Measurements from ENCODE around the gene OVOL3. TPM values are rescaled to one million over a fixed set of nuclear protein-coding genes. Genes with fewer than 3 reads are reported as not detected.

Gene OVOL3
- total and polyA plus RNA-seq, 2 experiments from 2014 or later, result not detected

- peak; percentile 60 for DNase-seq
- 13% methylated on average over 47 to 48 of the region's 48 CpGs for WGBS, 2 experiments (ENCODE audit: low coverage in 1 of 2, low lambda C conversion rate in 2 of 2, missing lambda C conversion rate in 2 of 2)
- Histone ChIP-seq H3F3A (ENCODE audit: insufficient read depth) (no peaks in the 10 kb centered on the region), H3K36me3 (ENCODE audit: low read depth) (peaks cover 5% of the 10 kb centered on the region; the same call in 1 of the 2 replicates), H3K9me2 (ENCODE audit: insufficient read depth) (no peaks in the 10 kb centered on the region), H3K4me3 (peak overlapping the region; percentile 84), H3K27me3 (replicated peaks; ENCODE audit: insufficient read depth) (no peaks in the 10 kb centered on the region), H3K4me1 (ENCODE audit: insufficient read depth) (peaks cover 7% of the 10 kb centered on the region; the same call in 1 of the 2 replicates), H3K9ac (peak overlapping the region; percentile 85), H3K4me2 (ENCODE audit: unreplicated experiment) (peak overlapping the region; percentile 91), H2AFZ (peak overlapping the region; percentile 90), H4K20me1 (ENCODE audit: insufficient read depth) (no peaks in the 10 kb centered on the region), H3K9me3 (ENCODE audit: low read depth) (no peaks in the 10 kb centered on the region), H3K79me2 (ENCODE audit: insufficient read depth) (peaks cover 46% of the 10 kb centered on the region), H3K27ac (peak overlapping the region; percentile 66)
- in situ Hi-C loops (cut with MboI), result no loop called here
- no peak for TF ChIP-seq EZH2phosphoT487 (IDR thresholded peaks at IDR 0.05; ENCODE audit: insufficient read depth, low read depth)
- no peak for TF ChIP-seq EZH2 (IDR thresholded peaks at IDR 0.05; ENCODE audit: insufficient read depth, poor library complexity, severe bottlenecking)
Observed at GRCh38 chr19:36113894-36114720, 3.2 kb downstream of the OVOL3 start.

DNA sequence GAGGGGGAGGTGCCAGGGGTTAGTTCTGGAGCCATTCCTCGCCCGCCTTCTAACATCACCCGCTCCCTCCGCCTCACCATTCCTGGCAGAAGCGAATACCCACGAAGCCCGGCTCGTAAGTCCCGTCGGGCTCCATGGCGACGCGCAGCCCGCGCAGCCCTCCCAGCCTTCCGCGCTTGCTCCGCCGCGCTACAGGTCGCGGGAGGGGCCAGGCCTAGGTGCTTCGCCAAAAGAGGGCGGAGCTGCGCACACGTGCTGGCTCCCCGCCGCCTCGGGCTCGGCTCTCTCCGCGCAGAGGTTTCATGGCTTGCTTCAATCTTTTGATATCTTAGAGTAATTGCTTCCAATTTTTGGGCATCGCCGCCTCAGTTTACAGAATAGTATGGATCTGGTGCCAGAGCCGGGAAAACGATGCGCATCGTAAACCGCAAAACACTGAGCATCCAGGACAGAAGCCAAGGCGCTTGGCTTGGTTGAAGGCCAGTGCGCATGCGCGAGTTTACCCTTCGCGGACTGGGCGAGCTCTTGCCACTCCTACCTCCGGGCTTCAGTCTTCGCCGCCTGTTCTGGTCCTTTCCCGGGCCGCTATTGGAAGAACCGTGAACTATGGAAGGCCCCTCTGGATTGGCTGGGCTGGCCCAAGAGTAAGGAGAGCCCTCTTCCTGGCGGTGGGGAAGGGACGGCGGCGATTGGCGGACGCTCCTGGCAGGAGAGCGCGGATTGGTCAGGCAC lies 3.9 kb downstream of the OVOL3 start, which contains the start of gene POLR2I:
Gene POLR2I, minus strand, starts transcription at position 155 of the 732 bp plus-strand sequence. Its CDS starts 19 bp downstream, at position 136.
- Histone ChIP-seq H3K79me2 (ENCODE audit: insufficient read depth) (peaks cover 51% of the 10 kb centered on the region), H2AFZ (peak within 1 kb of the TSS; percentile 90), H3F3A (ENCODE audit: insufficient read depth) (no peaks in the 10 kb centered on the region), H3K9ac (peak within 1 kb of the TSS; percentile 85), H3K4me1 (ENCODE audit: insufficient read depth) (peaks cover 7% of the 10 kb centered on the region; the same call in 1 of the 2 replicates), H4K20me1 (ENCODE audit: insufficient read depth) (no peaks in the 10 kb centered on the region), H3K27ac (peak within 1 kb of the TSS; percentile 66), H3K36me3 (ENCODE audit: low read depth) (peaks cover 8% of the 10 kb centered on the region; the same call in 1 of the 2 replicates), H3K4me3 (peak within 1 kb of the TSS; percentile 84), H3K9me3 (ENCODE audit: low read depth) (no peaks in the 10 kb centered on the region), H3K27me3 (replicated peaks; ENCODE audit: insufficient read depth) (no peaks in the 10 kb centered on the region), H3K4me2 (ENCODE audit: unreplicated experiment) (peak within 1 kb of the TSS; percentile 95), H3K9me2 (ENCODE audit: insufficient read depth) (no peaks in the 10 kb centered on the region)
- TF ChIP-seq EZH2 (IDR thresholded peaks at IDR 0.05; ENCODE audit: insufficient read depth, poor library complexity, severe bottlenecking) (no peak), EZH2phosphoT487 (IDR thresholded peaks at IDR 0.05; ENCODE audit: insufficient read depth, low read depth) (no peak)
- in situ Hi-C loops (cut with MboI), result no loop called here
- WGBS, 2 experiments (ENCODE audit: low coverage in 1 of 2, low lambda C conversion rate in 2 of 2, missing lambda C conversion rate in 2 of 2), result 1 to 2% methylated on average over 56 of the region's 60 CpGs
- peak; percentile 100 for DNase-seq

GRCh38 chr19:36115453-36116343 lies 4.8 kb downstream of the OVOL3 start, which contains the start of gene TBCB:
TBCB (plus strand) TSS chr19:36115468; CDS start chr19:36115561, 93 bp downstream.
- peak; percentile 61 for DNase-seq
- in situ Hi-C loops (cut with MboI), result no loop called here

More at GRCh38 chr19:36115453-36116343, 4.8 kb downstream of the OVOL3 start, which contains the start of gene TBCB:
- Histone ChIP-seq H3K36me3 (ENCODE audit: low read depth) (peaks cover 8% of the 10 kb centered on the region; the same call in 1 of the 2 replicates), H3K9me3 (ENCODE audit: low read depth) (no peaks in the 10 kb centered on the region), H3K4me1 (ENCODE audit: insufficient read depth) (peaks cover 7% of the 10 kb centered on the region; the same call in 1 of the 2 replicates), H3K27me3 (replicated peaks; ENCODE audit: insufficient read depth) (no peaks in the 10 kb centered on the region), H3K4me3 (peak within 1 kb of the TSS; percentile 84), H3K79me2 (ENCODE audit: insufficient read depth) (peaks cover 51% of the 10 kb centered on the region), H3K9ac (peak within 1 kb of the TSS; percentile 85), H4K20me1 (ENCODE audit: insufficient read depth) (no peaks in the 10 kb centered on the region), H2AFZ (peak within 1 kb of the TSS; percentile 90), H3K9me2 (ENCODE audit: insufficient read depth) (no peaks in the 10 kb centered on the region), H3F3A (ENCODE audit: insufficient read depth) (no peaks in the 10 kb centered on the region), H3K27ac (peak within 1 kb of the TSS; percentile 66), H3K4me2 (ENCODE audit: unreplicated experiment) (peak within 1 kb of the TSS; percentile 95)
- TF ChIP-seq EZH2 (IDR thresholded peaks at IDR 0.05; ENCODE audit: insufficient read depth, poor library complexity, severe bottlenecking) (no peak), EZH2phosphoT487 (IDR thresholded peaks at IDR 0.05; ENCODE audit: insufficient read depth, low read depth) (no peak)
- WGBS, 2 experiments (ENCODE audit: low coverage in 1 of 2, low lambda C conversion rate in 2 of 2, missing lambda C conversion rate in 2 of 2), result 2% methylated on average over 51 to 59 of the region's 59 CpGs
